HG03280 (cell line): ENCODE data around the gene MAP4K2.

Experiments
- ATAC-seq: cut with Tn5 transposase; IDR thresholded peaks from one replicate; pipeline ENCODE4 v1.9.1; 2021; ENCODE audit warnings: mild to moderate bottlenecking, moderate library complexity; ENCODE audit not compliant: unreplicated experiment

Gene MAP4K2

DNA sequence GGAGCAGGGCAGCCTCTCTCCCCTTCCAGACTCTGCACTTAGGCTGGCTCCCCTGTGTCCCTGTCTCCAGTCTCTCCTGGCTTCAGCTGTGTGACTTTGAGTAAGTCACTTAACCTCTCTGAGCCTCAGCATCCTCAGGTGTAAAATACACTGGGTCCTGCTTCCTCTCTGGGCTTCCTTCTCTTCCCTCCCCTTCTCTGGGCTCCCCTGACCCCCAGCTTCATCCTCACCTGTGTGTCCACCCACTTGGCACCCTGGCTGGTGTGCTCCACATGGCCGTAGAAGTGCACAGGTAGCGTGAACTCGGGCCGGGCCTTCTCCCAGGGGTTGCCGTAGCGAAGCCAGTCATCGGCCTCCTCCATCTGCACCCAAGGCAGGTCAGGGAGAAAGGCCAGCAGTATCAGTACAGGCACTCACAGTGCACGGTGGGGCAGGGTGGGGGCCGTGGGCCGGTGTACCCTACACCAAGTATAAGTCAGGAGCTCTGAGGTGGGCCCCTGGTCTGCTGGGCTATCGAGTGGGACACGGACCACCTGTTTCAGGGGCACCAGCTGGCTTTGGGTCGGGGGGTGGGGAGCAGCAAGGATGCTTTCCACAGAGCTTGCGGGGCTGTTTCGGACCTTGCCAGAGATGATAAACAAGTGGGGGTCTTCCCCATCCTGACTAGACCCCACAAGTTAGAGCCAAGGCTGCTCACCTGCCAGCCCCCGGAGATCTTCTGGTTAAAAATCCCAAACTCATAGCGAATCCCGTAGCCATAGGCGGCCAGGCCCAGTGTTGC is 45.3 kb downstream of the MAP4K2 start:
- no peak for ATAC-seq

DNA sequence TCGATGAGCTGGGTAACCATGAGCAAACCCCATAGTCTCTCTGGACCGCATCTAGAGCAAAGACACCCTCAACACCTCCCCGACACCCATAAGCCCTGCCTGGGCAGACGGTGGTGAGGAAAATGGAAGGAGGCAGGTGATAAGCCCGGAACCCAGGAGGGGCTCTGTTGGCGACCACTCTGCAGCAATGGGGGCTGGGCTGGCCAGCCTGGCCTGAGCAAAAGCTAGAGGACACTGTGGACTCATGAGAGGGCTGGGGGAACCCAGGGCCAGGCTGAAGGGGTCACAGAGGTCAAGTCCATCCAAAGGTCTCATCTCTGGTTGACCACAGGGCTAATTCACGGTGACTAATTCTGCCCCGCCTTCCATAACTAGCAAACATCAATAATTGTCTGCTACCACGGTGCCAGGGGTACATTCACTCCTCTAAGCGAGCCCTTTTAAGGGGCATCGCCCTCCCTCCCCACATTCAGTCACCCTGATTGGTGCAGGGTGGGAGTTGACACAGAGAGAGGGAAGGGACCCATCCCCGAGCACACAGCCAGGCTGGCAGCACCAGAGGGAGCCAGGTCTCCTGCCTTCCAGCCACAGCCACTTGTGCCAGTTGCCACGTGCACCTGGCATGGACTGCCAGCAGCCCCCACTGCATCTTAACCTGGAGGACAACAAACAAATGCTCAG is 47.2 kb downstream of the MAP4K2 start:
- ATAC-seq: no peak

DNA sequence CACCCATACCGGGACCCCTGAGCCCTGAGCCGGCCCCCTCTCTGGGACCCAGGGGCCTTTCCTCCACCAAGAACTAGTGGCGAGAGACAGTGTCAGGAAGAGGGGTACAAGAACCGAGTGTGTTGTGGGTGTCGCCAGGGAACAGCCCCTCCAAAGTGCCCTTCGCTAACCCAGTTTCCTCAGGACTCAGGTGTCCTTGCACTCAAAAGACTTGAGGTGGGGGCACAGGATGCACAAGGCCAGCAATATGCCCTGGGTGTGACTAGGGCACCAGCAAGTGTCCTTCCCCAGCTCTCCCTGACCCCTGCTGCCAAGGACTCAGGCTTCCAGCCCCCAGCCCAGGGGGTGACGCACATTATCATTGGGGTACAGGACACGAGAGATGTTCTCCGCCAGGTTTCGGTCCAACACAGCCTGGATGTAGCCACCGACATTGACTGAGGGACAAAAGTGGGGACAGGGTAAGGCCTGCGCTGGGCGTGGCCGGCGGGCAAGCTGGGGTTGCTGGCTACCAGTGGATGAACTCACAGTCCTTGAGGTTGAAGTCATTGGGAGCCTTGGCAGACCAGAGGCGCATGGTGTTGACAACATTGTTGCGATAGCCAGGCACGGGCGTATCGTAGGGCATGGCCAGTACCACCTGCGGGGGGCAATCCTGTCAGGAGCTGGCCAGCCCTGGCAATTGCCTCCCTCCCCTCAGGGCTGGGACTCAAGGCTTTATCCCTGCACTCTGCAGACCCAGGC is 47.9 kb downstream of the MAP4K2 start:
- no peak for ATAC-seq

DNA sequence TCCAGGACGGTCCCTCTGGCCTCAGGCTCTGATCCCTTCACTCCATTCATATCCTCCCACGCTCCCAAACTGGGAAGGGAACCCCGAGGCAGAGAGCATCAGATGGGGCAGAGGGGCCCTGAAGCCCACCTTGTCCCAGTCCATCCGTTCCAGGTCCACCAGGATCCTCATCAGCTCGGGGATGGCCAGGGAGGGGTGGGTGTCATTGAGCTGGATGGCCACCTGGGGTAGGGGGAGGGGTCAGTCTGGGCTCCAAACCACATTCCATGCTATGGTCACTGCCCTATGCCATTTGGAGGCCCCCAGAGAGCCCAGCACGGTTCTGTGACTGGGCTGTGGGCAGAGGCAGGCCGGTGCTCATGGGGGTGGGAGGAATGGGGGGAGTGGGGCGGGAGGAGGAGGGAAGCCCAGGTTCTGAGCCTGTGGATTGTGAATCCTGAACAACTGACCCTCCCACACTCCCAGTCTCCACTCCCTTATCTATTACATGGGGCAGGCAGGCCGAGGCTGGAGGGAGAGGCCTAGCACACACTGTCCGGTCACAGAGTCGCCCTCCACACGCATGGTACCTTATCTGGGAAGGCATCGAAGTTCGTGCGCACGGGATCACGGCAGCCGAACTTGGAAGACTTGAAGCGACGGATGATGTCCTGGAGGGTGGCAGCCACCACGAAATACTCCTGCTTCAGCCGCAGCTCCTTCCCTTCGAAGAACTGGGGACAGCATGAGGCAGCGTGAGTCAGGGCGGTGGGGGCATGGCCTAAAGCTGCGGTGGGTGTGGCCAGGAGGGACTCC is 48.7 kb downstream of the MAP4K2 start:
- ATAC-seq: no peak

- no peak for ATAC-seq
Measured at GRCh38 chr11:64753380-64754123, 49.5 kb downstream of the MAP4K2 start.

DNA sequence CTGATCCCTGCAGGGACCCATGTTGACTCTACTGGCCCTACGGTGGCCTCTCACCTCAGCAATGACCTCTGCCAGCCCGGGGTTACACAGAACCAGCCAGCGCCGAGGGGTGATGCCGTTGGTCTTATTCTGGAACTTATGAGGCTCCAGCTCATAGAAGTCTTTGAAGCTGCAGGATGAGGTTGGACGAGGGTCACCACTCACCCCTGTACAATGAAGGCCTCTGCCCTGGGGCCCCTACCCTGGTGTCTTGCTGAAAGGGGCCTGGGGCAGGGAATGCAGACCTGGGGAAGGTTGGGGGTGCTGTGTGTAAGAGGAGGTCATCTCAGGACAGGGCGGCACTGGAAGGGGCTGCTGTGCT is 50.0 kb downstream of the MAP4K2 start:
- ATAC-seq: no peak

DNA sequence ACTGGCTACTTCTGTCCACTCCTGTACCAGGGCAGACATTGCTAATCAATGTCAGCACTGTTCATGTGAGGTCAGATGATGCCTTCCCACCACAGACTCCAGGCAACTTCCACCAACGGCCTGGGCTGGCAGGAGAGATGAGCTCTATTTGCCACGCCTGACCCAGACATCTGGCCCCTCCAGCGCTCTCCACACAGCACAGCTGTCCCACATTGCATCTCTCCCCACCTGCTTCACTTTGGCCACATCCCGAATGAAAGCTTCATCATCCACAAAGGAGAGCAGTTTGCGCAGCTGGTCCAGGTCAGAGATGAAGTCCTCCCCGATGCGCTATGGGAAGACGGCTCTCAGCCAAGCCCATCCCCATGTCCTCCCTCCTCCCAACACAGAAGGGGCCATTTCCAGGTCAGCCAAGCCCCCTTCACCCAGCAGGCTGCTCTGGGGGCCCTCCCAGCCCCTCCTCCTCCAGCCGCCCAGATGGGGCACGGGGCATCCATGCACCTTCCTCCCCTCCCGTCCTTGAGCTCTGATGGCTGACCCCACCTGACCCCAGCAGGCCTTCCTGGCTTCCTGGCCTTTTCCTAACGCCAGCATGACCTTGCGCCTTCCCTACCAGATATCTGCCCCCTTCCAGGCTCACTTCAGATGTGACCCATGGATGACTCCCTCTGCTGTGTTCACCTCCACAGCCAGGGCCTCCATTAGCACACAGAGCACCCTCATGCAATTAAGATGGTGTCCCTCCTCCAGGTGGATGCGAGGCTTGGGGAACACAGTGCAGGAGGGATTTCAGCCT is 50.6 kb downstream of the MAP4K2 start:
- ATAC-seq: no peak

DNA sequence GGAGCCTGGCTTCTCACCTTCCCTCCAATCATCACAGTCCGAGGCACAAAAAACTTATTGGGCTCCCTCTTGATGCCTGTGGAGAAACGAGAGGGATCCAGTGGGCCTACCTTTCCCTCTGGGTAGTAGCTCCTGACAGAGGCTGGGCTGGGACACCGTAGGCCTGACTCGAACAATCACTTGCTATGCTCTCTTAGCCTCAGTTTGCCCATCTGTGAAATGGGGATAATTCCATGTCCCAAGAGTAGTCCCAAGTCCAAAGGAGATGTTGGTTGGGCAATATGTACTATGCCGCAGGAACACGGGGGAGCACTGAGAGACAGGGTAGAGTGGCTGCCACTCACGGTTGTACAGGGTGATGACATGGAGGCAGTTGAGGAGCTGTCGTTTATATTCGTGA is 51.4 kb downstream of the MAP4K2 start:
- no peak for ATAC-seq

DNA sequence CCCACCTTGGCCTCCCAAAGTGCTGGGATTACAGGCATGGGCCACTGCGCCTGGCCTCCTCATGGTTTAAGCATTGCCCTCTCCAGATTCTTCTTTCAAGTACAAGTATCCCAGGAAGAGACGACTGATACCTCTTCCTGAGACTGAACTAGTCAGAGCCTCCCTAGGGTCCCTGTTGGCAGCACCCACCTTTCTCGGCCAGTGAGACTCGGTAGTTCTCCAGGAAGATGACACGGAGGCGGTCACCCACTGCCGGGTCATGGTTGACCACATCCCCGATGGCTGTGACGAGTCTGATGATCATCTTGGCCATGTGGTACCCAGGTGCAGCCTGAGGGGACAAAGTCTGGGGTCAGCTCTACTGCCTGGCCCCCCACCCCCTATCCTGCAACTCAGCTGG is 51.9 kb downstream of the MAP4K2 start:
- ATAC-seq: no peak

GRCh38 chr11:64750361-64751054 is 52.5 kb downstream of the MAP4K2 start:
- ATAC-seq: no peak

DNA sequence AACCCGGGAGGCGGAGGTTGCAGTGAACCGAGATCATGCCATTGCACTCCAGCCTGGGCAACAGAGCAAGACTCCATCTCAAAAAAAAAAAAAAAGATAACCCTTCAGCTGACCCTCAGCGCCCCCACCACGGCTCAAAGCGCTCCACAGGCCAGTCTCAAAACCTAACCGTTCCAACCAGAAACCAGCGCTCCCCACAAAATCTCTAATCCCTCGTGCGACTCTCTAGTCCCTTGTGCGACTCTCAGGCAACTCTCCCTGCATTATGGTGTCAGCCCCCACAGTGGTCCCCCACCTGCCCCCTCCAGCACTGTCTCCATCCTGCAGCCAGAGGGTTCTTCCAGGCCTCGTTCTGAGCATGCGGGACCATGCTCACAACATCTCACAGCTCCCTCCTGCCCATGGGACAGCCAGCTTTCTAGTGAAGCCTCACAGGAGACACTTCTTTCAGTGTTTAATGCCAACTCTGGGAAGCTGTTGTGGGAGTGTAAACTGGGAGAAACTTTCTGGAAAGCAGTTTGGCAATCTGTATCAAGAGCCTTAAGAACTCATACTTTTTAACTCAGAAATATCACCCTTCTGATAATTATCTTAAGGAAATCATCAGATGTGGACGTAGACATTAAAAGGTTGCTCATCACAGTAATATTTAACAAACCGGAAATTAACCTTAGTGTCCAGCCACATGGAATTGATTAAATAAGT is 54.9 kb downstream of the MAP4K2 start:
- ATAC-seq: no peak

DNA sequence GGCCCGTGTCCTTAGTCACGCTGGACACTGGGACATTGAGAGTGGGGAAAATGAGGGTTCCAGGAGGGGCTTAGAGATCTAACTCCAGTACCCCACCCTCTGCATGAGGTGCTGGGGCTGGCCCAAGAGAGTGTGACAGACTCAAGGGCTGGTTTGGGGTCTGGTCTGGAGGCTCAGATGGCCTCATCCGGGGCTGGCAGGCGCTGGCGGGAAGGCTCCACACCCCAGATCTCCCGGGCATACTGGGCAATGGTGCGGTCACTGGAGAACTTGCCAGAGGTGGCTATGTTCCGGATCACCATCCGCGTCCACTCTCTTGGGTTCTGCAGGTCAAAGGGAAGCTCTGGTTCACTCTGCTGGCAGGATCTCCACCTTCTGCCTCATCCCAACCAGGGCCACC is 56.5 kb downstream of the MAP4K2 start:
- no peak for ATAC-seq

- ATAC-seq: no peak
Measured at GRCh38 chr11:64745521-64746328, 57.3 kb downstream of the MAP4K2 start.

- no peak for ATAC-seq
Measured at GRCh38 chr11:64745189-64745520, 57.9 kb downstream of the MAP4K2 start.

GRCh38 chr11:64744544-64745188 is 58.3 kb downstream of the MAP4K2 start:
- no peak for ATAC-seq

DNA sequence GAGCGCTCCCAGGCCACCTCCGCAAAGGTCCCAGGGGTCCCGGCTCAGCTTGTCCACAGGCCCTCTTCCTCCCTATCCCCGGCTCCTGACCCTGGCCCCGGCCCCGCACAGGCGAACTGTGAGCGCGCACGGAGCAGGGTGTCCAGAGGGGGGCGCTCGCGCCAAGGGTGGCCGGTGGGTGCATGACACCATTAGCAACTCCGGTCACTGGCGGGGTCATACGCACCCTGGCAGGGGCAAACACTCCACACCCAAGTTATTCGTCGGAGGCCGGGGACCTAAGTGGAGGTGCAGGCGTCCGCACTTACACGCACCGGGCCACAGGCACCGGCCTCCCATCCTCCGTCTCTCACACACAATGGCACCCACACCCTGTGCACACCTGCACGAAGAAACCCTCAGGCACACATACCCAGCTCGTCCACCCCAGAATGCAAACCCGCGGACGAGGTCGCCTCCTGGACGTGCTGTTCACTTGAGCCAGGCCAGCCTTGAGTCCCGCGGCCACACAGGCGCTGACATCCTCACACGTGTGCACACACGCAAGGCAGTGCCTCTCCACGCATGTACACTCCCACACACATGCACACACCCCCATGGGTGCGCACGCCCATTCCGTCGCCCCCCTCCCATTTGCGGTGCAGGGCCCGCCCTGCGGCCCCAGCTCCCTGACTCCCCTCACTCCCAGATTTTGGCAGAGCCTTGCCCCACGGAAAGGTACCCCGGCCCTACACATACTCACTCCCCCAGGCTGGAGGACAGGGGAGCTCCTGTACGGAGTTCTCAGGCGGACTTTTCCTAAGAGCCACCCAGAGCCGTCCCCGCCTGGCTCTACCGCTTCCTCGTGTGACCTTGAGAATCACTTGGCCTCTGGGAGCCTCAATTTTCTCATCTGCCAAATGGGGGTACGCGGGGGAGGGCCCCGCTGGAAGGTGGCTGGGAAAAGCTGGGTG is 59.1 kb downstream of the MAP4K2 start, which contains the start of gene RASGRP2:
Gene RASGRP2, minus strand, starts transcription at position 552 of the 953 bp plus-strand sequence. CDS start 1,276 bp downstream, outside the sequence.
- no peak for ATAC-seq
